ENCODE results near the gene PSAPL1.

PSAPL1 gene

GRCh38 chr4:7444731-7445130 lies 10.0 kb upstream of the PSAPL1 start:
- in situ Hi-C loops (cut with MboI; ENCODE audit: low pct_unique_long_range_greater_than_20kb, low sequenced_read_pairs, unreplicated experiment), result no loop called here
- no peak for DNase-seq (ENCODE audit: low spot score)
- no peak for TF ChIP-seq CTCF (IDR thresholded peaks at IDR 0.05; ENCODE audit: extremely low read depth, insufficient read depth, missing control alignments)

GRCh38 chr4:7444314-7444713 lies 9.6 kb upstream of the PSAPL1 start:
- no peak for DNase-seq (ENCODE audit: low spot score)
- no peak for TF ChIP-seq CTCF (IDR thresholded peaks at IDR 0.05; ENCODE audit: extremely low read depth, insufficient read depth, missing control alignments)
- in situ Hi-C loops (cut with MboI; ENCODE audit: low pct_unique_long_range_greater_than_20kb, low sequenced_read_pairs, unreplicated experiment), result no loop called here

GRCh38 chr4:7442574-7443162 lies 7.9 kb upstream of the PSAPL1 start:
- no peak for DNase-seq (ENCODE audit: low spot score)
- in situ Hi-C loops (cut with MboI; ENCODE audit: low pct_unique_long_range_greater_than_20kb, low sequenced_read_pairs, unreplicated experiment), result no loop called here
- no peak for TF ChIP-seq CTCF (IDR thresholded peaks at IDR 0.05; ENCODE audit: extremely low read depth, insufficient read depth, missing control alignments)

- in situ Hi-C loops (cut with MboI; ENCODE audit: low pct_unique_long_range_greater_than_20kb, low sequenced_read_pairs, unreplicated experiment), result no loop called here
- DNase-seq (ENCODE audit: low spot score), result no peak
- TF ChIP-seq CTCF (IDR thresholded peaks at IDR 0.05; ENCODE audit: extremely low read depth, insufficient read depth, missing control alignments), result no peak
Observed at GRCh38 chr4:7441201-7441600, 6.5 kb upstream of the PSAPL1 start.

- no peak for DNase-seq (ENCODE audit: low spot score)
- in situ Hi-C loops (cut with MboI; ENCODE audit: low pct_unique_long_range_greater_than_20kb, low sequenced_read_pairs, unreplicated experiment), result no loop called here
- TF ChIP-seq CTCF (IDR thresholded peaks at IDR 0.05; ENCODE audit: extremely low read depth, insufficient read depth, missing control alignments), result no peak
Observed at GRCh38 chr4:7439699-7440098, 5.0 kb upstream of the PSAPL1 start.

GRCh38 chr4:7436256-7436655 lies 1.5 kb upstream of the PSAPL1 start:
- DNase-seq (ENCODE audit: low spot score), result no peak
- in situ Hi-C loops (cut with MboI; ENCODE audit: low pct_unique_long_range_greater_than_20kb, low sequenced_read_pairs, unreplicated experiment), result no loop called here
- TF ChIP-seq CTCF (IDR thresholded peaks at IDR 0.05; ENCODE audit: extremely low read depth, insufficient read depth, missing control alignments), result no peak
